GM19463 (cell line): Measurements from ENCODE around the gene C4BPA.

Source experiments
- ATAC-seq: cut with Tn5 transposase; IDR thresholded peaks from one replicate; pipeline ENCODE4 v1.9.1; 2021; ENCODE audit warnings: mild to moderate bottlenecking, moderate library complexity; ENCODE audit not compliant: unreplicated experiment

Gene C4BPA

DNA sequence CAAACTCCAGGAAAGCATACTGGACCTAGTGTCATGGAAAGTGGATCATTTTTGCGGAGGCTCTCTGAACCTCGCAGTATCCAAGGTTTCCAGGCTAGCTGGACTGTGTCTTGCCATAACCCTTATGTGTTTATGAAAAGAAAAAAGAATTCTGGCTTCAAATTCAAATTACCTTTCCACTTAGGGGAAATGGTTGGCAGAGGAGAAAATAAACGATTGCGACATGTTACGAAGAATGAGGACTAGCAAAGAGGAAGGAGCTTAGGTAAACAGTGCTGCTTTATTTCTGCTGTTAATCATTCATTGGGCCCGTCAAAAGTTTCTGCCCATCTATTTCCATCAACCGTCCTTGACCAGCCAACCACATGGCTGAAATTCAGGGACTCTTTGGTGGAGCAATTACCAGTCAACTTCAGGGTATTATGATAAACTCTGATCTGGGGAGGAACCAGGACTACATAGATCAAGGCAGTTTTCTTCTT is at the start of gene C4BPA:
Gene C4BPA, plus strand, starts transcription at position 342 of the 482 bp plus-strand sequence. CDS start 8,793 bp downstream, outside the sequence.
- no peak for ATAC-seq

DNA sequence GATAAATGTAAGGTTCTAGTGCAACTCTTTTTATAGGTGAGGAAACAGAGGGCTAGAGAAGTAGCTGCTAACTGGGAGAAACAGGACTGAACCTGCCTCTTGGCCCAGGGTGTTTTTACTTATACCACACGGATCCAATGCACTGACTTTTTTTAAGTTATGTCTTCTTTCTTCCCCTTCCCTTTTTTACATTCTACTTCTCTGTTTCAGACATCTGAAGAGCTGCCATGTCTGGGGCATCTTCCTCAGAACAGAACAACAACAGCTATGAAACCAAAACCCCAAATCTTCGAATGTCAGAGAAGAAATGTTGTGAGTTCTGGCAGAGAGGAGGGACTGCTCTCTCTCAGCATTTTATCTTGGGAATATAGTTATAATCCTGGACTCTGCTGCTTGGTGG is 49.5 kb upstream of the C4BPA start:
- no peak for ATAC-seq

DNA sequence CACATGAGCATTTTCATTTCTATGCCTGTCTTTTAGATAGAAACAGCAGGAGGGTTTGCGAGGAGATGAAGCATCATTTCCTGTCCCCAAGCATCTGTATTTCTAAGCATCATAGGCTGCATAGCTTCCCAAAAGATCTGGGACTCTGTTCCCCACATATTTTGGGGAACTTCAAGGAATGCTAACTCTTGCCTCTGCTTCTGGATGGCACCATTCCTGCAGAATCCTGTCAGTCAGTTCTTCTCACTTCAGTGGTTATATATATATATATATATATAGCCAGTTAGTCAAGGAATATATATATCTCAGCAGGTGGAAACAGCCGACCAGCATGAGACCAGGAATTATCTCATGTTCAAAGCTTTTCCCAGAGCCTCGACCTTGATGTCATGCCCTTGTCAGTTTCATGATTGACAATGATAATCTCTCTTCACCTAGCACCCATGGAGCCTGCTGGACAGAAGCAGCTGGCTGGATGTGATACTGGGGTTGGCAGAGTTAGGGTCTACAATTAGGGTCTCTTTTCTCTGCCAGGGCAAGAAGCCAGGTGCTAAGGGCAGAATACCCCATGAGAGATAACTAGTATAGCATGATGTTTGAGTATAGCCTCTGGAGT is 48.5 kb upstream of the C4BPA start:
- ATAC-seq, result no peak

DNA sequence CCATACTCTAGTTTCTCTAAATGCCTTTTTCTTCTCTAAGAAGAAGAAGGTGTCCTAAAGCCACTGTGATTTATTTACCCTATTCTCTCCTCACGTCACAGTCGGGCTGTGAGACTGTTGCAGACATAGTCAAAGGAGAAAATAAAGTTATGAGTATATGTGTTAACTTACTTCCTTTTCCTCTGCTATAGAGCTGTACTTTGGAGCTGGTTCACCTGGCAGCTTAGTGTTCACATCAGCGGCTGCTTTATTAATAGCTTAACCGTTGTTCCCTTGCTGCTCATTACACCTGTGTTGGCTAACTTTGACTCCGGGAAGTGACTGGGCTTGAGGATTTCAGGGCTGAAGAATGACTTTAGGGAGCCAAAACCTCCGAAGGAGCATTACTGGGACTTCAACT is 47.4 kb upstream of the C4BPA start:
- no peak for ATAC-seq

DNA sequence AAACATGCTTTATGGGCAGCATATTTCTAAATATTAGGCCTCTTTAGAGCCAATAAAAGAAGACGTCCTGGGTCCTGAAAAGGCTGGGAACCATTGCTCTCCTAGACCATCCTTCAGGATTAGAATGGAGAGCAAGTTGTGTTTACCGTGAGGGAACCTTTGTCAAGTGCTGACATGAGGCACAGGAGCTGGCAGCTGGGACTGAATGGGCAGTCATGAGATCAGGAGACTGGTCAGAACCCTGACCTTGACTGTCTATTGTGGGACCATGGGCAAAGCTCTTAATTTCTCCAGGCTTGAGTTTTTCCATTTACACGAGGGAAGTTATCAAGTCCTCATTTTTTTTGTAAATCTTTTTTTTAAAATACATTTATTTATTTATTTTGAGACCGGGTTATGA is 45.8 kb upstream of the C4BPA start:
- ATAC-seq, result no peak

DNA sequence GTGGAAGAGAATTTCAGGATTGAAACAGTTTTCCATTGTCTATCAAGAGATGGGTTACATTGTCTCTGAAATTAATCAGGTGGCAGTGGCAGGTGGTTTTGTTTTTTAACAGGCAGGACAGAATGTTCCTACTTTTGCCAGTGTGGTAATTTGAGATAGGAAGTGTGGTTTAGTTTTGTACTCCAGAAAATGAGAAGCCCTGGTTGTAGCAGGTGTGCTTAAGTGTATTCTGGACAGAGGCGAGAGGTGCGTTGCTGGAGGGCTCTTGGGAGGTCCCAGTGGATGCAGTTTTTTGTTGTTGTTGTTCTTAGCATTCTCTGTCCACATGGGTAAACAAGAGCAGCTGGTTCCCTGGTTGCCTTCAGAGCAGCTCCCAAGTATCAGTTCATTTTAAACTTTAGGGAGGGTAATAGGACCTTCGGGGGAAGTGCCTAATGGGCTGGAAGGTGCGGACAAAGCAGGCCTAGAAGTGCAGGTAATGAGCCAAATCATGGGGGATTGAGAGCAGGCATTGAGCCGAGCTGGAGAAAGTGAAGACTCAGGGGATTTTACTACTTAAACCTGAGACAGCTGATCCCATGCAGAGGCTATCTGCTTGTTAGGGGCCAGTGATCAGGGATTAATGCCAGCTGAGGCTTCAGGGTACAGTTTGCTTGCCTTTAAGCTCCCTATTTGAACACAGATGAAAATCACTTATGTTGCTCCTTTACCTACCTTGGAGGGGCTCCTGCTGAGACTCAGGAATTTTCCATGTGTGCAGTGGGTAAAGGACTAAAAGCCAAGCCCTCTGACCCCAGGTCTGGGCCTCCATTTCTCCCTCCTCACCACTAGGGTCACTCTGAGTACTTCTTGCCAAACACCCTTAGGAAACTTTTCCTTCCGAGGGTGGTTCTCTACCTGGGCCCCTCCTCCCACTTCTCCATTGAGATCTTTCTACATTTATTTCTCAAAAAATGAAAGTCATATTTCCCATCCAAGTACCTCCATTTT is 44.9 kb upstream of the C4BPA start:
- no peak for ATAC-seq

DNA sequence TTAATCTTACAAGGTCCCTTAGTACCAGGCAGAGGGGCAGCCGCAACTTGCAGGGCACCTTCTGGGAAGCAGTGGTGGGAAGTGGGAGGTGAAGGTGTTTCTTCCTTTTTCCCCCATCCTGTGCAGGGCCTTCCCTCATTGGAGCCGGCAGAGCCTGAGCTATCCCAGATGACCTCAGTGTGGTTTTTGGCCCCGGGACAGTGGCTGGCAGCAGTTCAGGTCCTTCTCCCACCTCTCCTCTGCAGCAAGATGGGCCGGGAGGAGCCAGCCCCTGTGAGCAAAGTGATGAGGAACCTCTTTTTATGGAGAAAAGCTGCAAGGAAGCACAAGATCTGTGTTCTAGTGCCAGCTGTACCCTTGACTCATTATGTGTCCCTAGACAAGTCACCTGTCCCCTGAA is 44.2 kb upstream of the C4BPA start:
- ATAC-seq, result no peak

DNA sequence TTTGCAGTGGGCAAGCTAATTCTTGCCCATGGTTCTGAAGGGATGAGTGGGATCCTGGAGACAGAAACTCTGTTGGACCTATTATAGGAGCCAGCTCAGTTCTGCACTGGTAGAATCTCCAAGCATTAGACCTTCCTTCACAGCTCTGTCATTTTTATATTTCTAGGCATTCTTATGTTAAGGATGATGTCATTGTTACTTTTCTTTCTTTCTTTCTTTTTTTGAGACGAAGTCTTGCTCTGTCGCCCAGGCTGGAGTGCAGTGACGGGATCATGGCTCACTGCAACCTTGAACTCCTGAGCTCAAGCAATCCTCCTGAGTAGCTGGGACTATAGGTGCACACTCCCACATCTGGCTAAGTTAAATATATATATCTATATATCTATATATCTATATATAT is 43.4 kb upstream of the C4BPA start:
- no peak for ATAC-seq

DNA sequence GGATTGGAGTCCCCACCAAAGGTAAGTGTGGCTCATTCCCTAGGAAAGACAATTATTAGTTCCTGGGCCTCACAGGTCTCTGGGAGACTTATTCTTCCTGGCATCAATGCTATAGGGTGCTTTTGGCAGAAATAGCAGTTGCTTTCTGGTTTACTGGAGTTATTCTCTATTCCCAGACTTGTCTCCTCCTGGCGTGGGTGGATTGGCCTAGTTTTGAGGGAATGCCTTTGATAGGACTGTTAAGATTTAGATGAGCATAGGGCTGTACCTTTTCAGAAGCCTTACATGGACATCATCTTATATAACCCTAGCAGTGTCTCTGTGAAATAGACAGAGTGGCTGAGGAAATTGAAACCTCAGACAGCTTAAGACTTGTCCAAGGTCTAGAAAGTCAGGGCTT is 42.0 kb upstream of the C4BPA start:
- no peak for ATAC-seq

DNA sequence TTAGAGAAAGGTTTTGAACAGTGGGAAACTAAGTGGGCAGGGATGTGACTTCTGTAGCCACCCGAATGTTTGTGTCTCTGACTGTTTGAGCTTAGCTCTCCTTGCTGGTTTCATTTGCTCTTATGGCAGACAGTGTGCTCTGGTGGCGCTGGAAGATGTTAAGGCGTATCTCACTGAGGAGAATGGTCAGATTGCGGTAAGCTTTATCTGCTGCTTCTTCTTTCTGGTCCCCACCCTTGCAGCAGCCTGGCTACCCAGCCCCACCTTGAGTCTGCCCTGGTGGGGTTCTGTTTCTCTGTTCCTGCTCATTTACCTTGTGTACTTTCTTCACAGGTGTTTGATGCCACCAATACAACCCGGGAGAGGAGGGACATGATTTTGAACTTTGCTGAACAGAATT is 41.0 kb upstream of the C4BPA start:
- ATAC-seq, result no peak

DNA sequence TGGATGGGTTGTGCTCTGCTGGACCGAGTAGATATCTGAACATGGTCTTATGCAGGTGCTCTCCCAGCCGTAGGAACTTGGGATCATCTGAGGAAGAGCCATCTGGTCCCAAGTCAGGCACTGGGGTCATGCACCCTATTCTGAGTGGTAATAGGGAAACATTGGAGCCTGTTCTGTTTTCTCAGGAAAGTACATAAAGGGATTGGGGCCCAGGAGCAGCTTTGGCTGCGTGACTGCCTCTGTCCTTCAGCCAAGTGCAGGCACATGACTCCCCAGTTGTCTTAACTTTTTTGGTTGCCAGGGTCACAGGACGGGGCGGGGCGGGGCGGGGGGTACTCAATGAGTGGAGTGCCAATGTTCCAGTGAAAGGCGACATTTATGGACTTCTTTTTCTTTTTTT is 39.5 kb upstream of the C4BPA start:
- ATAC-seq, result no peak

DNA sequence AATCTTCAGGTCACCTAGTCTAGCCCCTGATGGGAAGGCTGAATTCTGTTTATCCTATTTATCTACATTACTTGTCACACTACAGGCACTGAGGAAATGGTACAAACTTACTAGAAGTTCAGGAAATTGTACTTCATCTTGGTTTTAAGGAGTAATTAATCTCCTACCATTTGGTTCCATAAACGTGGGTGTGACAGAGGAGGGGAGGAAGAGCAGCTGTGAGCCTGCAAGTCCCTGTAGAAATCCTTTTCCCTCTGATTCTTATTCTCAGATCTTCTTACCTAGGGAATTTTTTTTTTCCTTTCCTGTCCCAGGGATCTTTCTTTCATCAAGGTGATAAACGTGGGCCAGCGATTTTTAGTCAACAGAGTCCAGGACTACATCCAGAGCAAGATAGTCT is 36.8 kb upstream of the C4BPA start:
- ATAC-seq, result no peak

DNA sequence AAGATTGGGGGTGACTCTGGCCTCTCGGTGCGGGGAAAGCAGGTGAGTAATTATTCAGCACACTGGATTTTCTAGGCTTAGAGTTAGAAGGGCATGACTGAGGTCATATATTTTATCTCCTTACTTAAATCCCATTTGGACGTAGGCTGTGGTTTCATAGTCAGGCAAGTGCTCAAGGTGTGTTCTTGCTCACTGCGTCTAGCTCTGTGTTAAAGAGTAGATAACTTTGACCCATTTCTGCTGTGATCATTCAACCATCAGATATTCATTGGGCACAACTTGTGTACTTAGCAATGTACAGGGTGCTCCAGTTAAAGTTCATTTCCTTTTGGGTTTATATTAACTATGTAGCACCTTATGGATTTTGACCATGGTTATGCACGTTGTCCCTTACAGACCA is 36.4 kb upstream of the C4BPA start:
- no peak for ATAC-seq

DNA sequence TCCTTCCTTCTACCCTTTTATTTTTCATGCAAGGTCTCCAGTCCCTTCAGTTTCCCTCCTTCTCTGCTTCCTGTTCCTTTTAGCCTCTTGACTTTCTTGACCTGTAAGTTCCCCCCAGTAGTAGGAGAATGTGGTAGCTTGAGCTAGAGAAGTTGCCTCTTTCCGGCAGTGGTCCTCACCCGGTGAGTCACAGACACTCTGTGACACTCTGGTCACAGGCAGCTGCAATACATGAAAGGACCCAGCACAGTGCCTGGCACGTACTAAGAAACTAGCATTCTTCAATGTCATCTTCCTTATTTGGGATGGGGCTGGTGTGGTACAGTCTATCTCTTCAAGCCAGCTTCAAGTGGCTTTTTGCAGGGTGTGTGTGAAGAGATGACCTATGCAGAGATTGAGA is 35.0 kb upstream of the C4BPA start:
- no peak for ATAC-seq

DNA sequence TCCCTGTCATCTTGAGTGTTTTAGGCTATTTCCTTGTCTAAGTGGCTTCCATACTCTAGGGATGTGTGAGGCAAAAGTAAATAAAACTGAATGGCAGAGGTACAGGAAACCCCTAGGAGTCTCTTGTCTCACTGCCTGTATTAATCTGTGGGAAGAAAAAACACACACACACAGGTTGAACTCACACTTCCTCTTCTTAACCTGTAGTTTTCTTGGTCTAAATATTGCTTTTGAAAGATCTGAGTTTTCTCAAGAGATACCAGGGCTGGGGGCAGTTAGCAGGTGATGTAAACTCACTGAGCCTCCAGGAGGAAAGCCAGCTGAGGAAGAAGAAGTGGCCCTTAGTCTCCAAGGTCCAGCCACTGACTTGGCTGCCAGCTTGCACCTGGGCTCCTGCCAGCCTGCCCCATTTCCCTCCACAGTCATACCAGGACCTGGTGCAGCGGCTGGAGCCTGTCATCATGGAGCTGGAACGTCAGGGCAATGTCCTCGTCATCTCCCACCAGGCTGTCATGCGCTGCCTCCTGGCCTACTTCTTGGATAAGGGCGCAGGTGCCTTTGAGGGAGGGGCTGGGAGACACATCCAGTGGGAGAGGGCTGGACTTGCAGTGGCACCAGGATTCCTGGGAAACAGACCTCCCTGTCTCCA is 34.1 kb upstream of the C4BPA start:
- no peak for ATAC-seq

DNA sequence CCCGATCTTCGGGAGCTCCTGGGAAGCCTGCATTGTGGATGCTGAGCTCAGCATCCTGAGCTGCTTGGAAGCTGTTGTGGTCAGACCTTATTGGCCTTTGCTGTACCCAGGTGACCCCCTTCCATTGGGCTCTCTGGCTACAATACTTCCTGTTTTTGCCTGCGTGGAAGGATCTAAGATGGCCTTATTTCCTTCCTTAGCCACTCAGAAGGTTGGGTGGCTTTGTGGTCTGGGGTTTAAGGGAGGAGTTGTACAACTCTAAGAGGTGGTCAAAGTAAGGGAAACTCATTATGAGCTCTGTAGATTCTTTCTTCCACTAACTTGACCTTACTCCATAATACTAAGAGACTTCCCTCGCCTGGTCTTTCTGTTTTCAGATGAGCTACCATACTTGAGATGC is 33.2 kb upstream of the C4BPA start:
- ATAC-seq, result no peak

DNA sequence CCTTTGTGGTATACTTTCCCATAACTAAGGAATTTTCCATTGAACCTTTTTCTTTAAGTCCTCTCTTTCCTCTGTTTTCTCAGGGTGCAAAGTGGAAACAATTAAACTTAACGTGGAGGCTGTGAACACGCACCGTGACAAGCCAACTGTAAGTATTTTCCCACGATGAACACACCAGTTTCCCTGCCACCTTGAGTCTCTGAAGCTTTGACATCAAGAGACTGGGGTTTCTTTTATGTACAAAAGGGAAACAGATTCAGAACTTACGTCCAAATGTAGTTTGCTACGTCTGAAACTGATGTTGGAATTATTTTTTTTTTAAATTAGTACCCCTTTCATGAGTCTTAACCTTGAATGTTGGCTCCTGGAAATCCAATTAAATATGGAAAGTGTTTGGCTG is 32.6 kb upstream of the C4BPA start:
- ATAC-seq, result no peak

DNA sequence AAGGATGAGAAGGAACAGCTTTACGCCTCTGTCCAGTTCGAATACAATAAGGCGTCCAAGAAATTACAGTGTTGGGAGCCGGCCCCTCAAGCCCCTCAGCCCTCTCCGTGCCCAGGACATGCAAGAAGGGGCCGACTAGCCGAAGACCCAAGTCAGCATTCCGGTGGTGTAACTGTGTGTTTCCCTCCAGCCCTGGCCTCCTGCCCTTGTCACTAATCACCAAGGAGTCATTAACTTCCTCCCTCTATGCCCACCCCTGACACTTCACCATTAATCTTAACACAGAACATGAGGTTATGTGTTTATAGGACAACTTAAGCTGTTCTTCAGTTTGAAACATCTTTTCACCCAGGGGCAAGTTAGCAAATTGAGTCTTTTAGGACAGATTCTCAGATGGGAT is 31.8 kb upstream of the C4BPA start:
- no peak for ATAC-seq

DNA sequence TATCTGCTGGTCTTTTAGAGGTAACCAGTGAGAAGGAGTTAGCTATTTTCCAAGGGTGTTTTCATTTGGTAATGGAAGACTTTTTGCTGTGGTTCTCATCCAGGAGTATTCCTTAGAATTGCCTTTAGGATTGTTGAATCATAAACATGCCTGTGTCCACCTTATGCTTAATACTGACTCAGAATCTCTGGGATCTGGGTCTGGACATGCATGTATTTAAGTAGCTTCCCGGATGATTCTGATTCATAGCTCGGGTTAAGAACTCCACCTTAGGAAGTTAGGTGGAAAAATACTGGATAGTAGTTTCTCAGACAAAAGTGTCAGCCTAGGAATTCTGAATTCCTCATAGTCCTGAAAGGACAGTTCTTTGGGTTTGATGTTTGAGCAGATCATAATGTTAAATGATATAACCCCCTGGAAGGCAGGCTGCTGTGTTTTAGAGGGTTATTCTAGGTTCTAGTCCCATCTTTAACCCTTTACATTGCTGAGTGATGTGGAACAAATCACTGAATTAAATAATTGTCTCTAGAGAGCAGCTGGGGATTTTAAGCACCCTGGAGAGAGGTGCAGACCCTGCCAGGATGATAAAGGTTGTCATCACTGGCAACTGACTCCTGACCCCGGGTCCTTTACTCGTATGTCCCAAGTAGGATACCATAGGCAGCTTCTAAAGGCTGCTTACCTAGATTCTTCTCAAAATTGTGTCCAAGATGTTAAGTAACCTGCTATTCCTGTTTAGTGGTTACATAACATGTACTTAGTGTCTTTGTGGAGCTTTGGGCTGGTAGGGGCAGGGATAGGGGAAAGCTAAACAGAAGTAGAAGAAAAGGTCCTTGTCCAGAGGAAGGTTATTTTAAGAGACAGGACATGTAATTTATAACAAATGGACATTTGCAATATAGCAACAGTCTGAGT is 29.9 kb upstream of the C4BPA start:
- no peak for ATAC-seq

DNA sequence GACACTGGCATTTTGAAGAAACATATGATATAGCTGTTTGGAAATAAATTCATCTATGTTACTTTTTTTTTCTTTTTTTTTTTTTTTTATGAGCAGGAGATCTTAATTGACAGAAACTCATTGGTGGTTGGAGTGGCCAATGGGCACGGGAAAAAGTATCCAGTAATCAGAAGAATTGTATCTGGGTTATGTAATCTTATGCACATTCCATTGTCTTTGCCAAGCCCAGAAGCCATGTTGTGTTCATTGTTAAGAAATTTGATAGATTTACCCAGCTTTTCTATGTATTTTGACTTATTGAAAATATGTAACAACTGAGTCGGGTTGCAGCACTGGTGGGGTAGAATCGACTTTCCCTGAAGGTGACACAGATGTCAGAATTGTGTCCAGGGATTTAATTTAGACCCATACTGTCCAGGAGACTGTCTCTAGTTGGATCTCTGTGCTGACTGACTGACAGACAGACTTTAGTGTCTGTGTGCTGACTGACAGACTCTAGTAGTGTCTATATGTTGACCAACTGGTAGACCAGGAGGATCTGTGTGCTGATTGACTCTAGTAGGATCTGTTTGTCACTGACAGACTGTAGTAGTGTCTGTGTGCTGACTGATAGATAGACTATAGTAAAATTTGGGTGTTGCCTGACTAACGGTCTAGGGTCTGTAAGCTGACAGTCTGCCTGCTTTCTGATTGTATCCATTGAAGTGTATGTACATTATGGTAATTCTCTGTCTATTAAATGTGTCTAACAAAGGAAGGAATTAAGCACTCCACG is 27.7 kb upstream of the C4BPA start:
- ATAC-seq, result no peak
